WTC11 (cell line): ENCODE results near the gene PITHD1. TPM values are rescaled to one million over a fixed set of nuclear protein-coding genes. Genes with fewer than 3 reads are reported as not detected.

Experiments used
- ATAC-seq: fragments of 200-7000 bp; cut with Tn5 transposase; 2 replicates; pipeline ENCODE4 v1.10.0; 2021; ENCODE audit warnings: mild to moderate bottlenecking, moderate library complexity
- Bru-seq: library from RNA; stranded (reverse); fragments of 400-500 nt; gene quantifications from one replicate; lab custom pipeline; 2021; lab: Mats Ljungman, UMichigan
- CTCF ChIA-PET: fragments of 300-600 bp; sonication (Branson Sonifier 250); formaldehyde crosslinking; loops from one replicate; lab custom pipeline; 2021; ENCODE audit warnings: antibody characterized with exemption; lab: Charles Lee
- POLR2A ChIA-PET: fragments of 350-600 bp; sonication (Branson Sonifier 250); formaldehyde crosslinking; loops from one replicate; lab custom pipeline; 2021; ENCODE audit warnings: antibody characterized with exemption; lab: Charles Lee
- DNase-seq: peaks from one replicate; pipeline ENCODE4 v3.0.0; 2021; ENCODE audit warnings: low spot score
- H3K27ac Mint-ChIP-seq: 2 replicates; pipeline ENCODE4 v1.8.0; 2021; ENCODE audit warnings: mixed read lengths
- H3K27me3 Mint-ChIP-seq: 2 replicates; pipeline ENCODE4 v1.8.0; 2021; ENCODE audit warnings: low read depth, mild to moderate bottlenecking, moderate library complexity, mixed read lengths
- H3K36me3 Mint-ChIP-seq: 2 replicates; pipeline ENCODE4 v1.8.0; 2021; ENCODE audit warnings: mixed read lengths
- H3K4me1 Mint-ChIP-seq: 2 replicates; pipeline ENCODE4 v1.8.0; 2022; ENCODE audit warnings: mixed read lengths
- H3K4me3 Mint-ChIP-seq: 2 replicates; pipeline ENCODE4 v1.8.0; 2021; ENCODE audit warnings: mild to moderate bottlenecking, moderate library complexity, mixed read lengths
- H3K9me3 Mint-ChIP-seq: 2 replicates; pipeline ENCODE4 v1.8.0; 2021; ENCODE audit warnings: mixed read lengths
- CBFB ChIP-seq: sonication (generic); formaldehyde crosslinking; IDR thresholded peaks from 2 replicates; pipeline ENCODE4 v1.8.1; 2022; ENCODE audit warnings: mild to moderate bottlenecking, low read depth, missing genetic modification reagents
- CREB1 ChIP-seq: sonication (generic); formaldehyde crosslinking; IDR thresholded peaks from 2 replicates; pipeline ENCODE4 v1.8.0; 2023; ENCODE audit warnings: mild to moderate bottlenecking, missing genetic modification reagents
- CREM ChIP-seq: sonication (generic); formaldehyde crosslinking; IDR thresholded peaks from 2 replicates; pipeline ENCODE4 v1.8.1; 2022; ENCODE audit warnings: mild to moderate bottlenecking, missing genetic modification reagents, moderate library complexity
- ETV6 ChIP-seq: sonication (generic); formaldehyde crosslinking; IDR thresholded peaks from 2 replicates; pipeline ENCODE4 v1.8.1; 2022; ENCODE audit warnings: mild to moderate bottlenecking, missing genetic modification reagents
- FOXP4 ChIP-seq: sonication (generic); formaldehyde crosslinking; IDR thresholded peaks from 2 replicates; pipeline ENCODE4 v1.8.0; 2022; ENCODE audit warnings: mild to moderate bottlenecking, missing genetic modification reagents
- GABPB1 ChIP-seq: sonication (generic); formaldehyde crosslinking; IDR thresholded peaks from 2 replicates; pipeline ENCODE4 v1.8.1; 2023; ENCODE audit warnings: mild to moderate bottlenecking, missing genetic modification reagents
- GTF2I ChIP-seq: fragments of 250-450 bp; sonication (Bioruptor Pico); conservative IDR thresholded peaks from 2 replicates; pipeline ENCODE4 v1.4.0; 2021; ENCODE audit warnings: mild to moderate bottlenecking
- IRF2 ChIP-seq: sonication (generic); formaldehyde crosslinking; IDR thresholded peaks from 2 replicates; pipeline ENCODE4 v1.8.0; 2022; ENCODE audit warnings: low read depth, missing genetic modification reagents, borderline replicate concordance
- JUN ChIP-seq: sonication (generic); formaldehyde crosslinking; IDR thresholded peaks from 2 replicates; pipeline ENCODE4 v1.8.0; 2023; ENCODE audit warnings: mild to moderate bottlenecking, missing genetic modification reagents
- MAX ChIP-seq: sonication (generic); formaldehyde crosslinking; IDR thresholded peaks from 2 replicates; pipeline ENCODE4 v1.8.0; 2022; ENCODE audit warnings: mild to moderate bottlenecking, missing genetic modification reagents
- MXD4 ChIP-seq: fragments of 250-450 bp; sonication (Bioruptor Pico); IDR thresholded peaks from 2 replicates; pipeline ENCODE4 v1.8.0; 2021; ENCODE audit warnings: mild to moderate bottlenecking, moderate library complexity, borderline replicate concordance
- NFYB ChIP-seq: sonication (generic); formaldehyde crosslinking; conservative IDR thresholded peaks from 2 replicates; pipeline ENCODE4 v1.8.0; 2022; ENCODE audit warnings: low read depth, missing genetic modification reagents
- NR3C1 ChIP-seq: sonication (generic); formaldehyde crosslinking; conservative IDR thresholded peaks from 2 replicates; pipeline ENCODE4 v1.8.1; 2023; ENCODE audit warnings: low read depth, mild to moderate bottlenecking, missing genetic modification reagents
- OVOL2 ChIP-seq: fragments of 250-450 bp; sonication (Bioruptor Pico); IDR thresholded peaks from 2 replicates; pipeline ENCODE4 v1.9.0; 2021; ENCODE audit warnings: mild to moderate bottlenecking, borderline replicate concordance
- RORB ChIP-seq: fragments of 250-450 bp; sonication (Bioruptor Pico); IDR thresholded peaks from 2 replicates; pipeline ENCODE4 v1.9.0; 2021; ENCODE audit warnings: mild to moderate bottlenecking
- SP1 ChIP-seq: sonication (generic); formaldehyde crosslinking; conservative IDR thresholded peaks from 2 replicates; pipeline ENCODE4 v1.8.1; 2022; ENCODE audit warnings: missing genetic modification reagents
- STAT6 ChIP-seq: sonication (generic); formaldehyde crosslinking; conservative IDR thresholded peaks from 2 replicates; pipeline ENCODE4 v1.8.1; 2023; ENCODE audit warnings: mild to moderate bottlenecking, low read depth, missing genetic modification reagents, moderate library complexity
- TCF7 ChIP-seq: sonication (generic); formaldehyde crosslinking; IDR thresholded peaks from 2 replicates; pipeline ENCODE4 v1.8.0; 2022; ENCODE audit warnings: mild to moderate bottlenecking, low read depth, missing genetic modification reagents, moderate library complexity
- TEAD1 ChIP-seq: sonication (generic); formaldehyde crosslinking; IDR thresholded peaks from 2 replicates; pipeline ENCODE4 v1.8.0; 2022; ENCODE audit warnings: mild to moderate bottlenecking, missing genetic modification reagents
- USF1 ChIP-seq: sonication (generic); formaldehyde crosslinking; IDR thresholded peaks from 2 replicates; pipeline ENCODE4 v1.8.0; 2022; ENCODE audit warnings: mild to moderate bottlenecking, missing genetic modification reagents
- ZBTB21 ChIP-seq: sonication (generic); formaldehyde crosslinking; IDR thresholded peaks from 2 replicates; pipeline ENCODE4 v1.8.1; 2023; ENCODE audit warnings: mild to moderate bottlenecking, missing genetic modification reagents, borderline replicate concordance
- ZBTB43 ChIP-seq: sonication (generic); formaldehyde crosslinking; IDR thresholded peaks from 2 replicates; pipeline ENCODE4 v1.8.1; 2023; ENCODE audit warnings: mild to moderate bottlenecking, missing genetic modification reagents
- ZNF232 ChIP-seq: sonication (generic); formaldehyde crosslinking; IDR thresholded peaks from 2 replicates; pipeline ENCODE4 v1.8.0; 2022; ENCODE audit warnings: mild to moderate bottlenecking, missing genetic modification reagents
- ZNF425 ChIP-seq: fragments of 250-450 bp; sonication (Bioruptor Pico); conservative IDR thresholded peaks from 2 replicates; pipeline ENCODE4 v1.9.0; 2021; ENCODE audit warnings: mild to moderate bottlenecking
- ZNF671 ChIP-seq: fragments of 250-450 bp; sonication (Bioruptor Pico); IDR thresholded peaks from 2 replicates; pipeline ENCODE4 v1.8.0; 2021; ENCODE audit warnings: mild to moderate bottlenecking
- long read RNA-seq, 3 experiments: library from RNA in 1 of 3; library from capped mRNA in 1 of 3; library from polyadenylated mRNA in 1 of 3; unstranded in 2 of 3; stranded (forward) in 1 of 3; transcript quantifications; one replicate each; pipeline ENCODE4 v2.0.0, GENCODE V29; 2021
- total RNA-seq: library from RNA; stranded (reverse); gene quantifications from 3 replicates; pipeline ENCODE4 v1.2.3, GENCODE V29; 2021

Gene PITHD1
- total RNA-seq (59.9 to 66.2 TPM (median 62.2 TPM) in 3 replicates), Bru-seq, nascent RNA (percentile 88 among the genes with signal in this experiment)
- long read RNA-seq, experiment 1, transcript PITHD1-201 (6 exons, 1,603 nt) = major isoform, 155 of 167 reads
- long read RNA-seq, experiment 1, partial matches to known transcripts = 4 of 167 reads
- long read RNA-seq, experiment 1, other reads (novel, unspliced or antisense) = 8 of 167 reads
- long read RNA-seq, experiment 2, transcript PITHD1-201 (6 exons, 1,603 nt) = major isoform, 62 of 82 reads
- long read RNA-seq, experiment 2, partial matches to known transcripts = 15 of 82 reads
- long read RNA-seq, experiment 2, other reads (novel, unspliced or antisense) = 5 of 82 reads
- long read RNA-seq, experiment 3, partial matches to known transcripts = 8 of 8 reads
- long read RNA-seq, experiment 3, other reads (novel, unspliced or antisense) = 0 of 8 reads

- CTCF ChIA-PET = interaction anchor here (0.5 to 1.5 kb wide), 16 partner anchors 10 to 281 kb away, joined by 3 to 18 read pairs (median 4); partner anchors contain the start of genes E2F2, LYPLA2 and RPL11
- ATAC-seq (peak; percentile 87), DNase-seq (peak; percentile 76)
- peaks cover 12% of the 10 kb centered on the region for H3K36me3 Mint-ChIP-seq
- H3K27me3 Mint-ChIP-seq = no peaks in the 10 kb centered on the region
- H3K27ac Mint-ChIP-seq = peak within 1 kb of the TSS; percentile 99
- H3K4me1 Mint-ChIP-seq = peaks cover 18% of the 10 kb centered on the region
- H3K4me3 Mint-ChIP-seq = peak within 1 kb of the TSS; percentile 90
- H3K9me3 Mint-ChIP-seq = no peaks in the 10 kb centered on the region
- POLR2A ChIA-PET = interaction anchor here (0.6 to 1.4 kb wide), 6 partner anchors 13 to 45 kb away, joined by 3 to 8 read pairs (median 6); partner anchors contain the start of genes ELOA, GALE and LYPLA2
- no peak for TF ChIP-seq GTF2I (CRISPR knock-in tag)
- no peak for TF ChIP-seq ZBTB21
- TF ChIP-seq IRF2 (CRISPR knock-in tag) = no peak
- no peak for TF ChIP-seq ZNF232 (CRISPR knock-in tag)
- TF ChIP-seq ZNF425 (CRISPR knock-in tag) = no peak
- TF ChIP-seq GABPB1 = 0 out of 2 replicates have a peak, but pooled peaks have one; percentile 26
- peak; percentile 71; the same call in 1 of the 2 replicates for TF ChIP-seq ETV6 (CRISPR knock-in tag)
- no peak for TF ChIP-seq NFYB (CRISPR knock-in tag)
- TF ChIP-seq ZBTB43 = no peak
- TF ChIP-seq CREB1 (CRISPR knock-in tag) = no peak
- no peak for TF ChIP-seq MXD4 (CRISPR knock-in tag)
- no peak for TF ChIP-seq NR3C1
- no peak for TF ChIP-seq STAT6 (CRISPR knock-in tag)
- peak; percentile 89; the same call in 1 of the 2 replicates for TF ChIP-seq CREM (CRISPR knock-in tag)
- no peak for TF ChIP-seq JUN (CRISPR knock-in tag)
- 0 out of 2 replicates have a peak, but pooled peaks have one; percentile 27 for TF ChIP-seq TCF7 (CRISPR knock-in tag)
- no peak for TF ChIP-seq CBFB (CRISPR knock-in tag)
- TF ChIP-seq OVOL2 (CRISPR knock-in tag) = no peak
- TF ChIP-seq SP1 (CRISPR knock-in tag) = peak; percentile 56
- TF ChIP-seq TEAD1 (CRISPR knock-in tag) = 0 out of 2 replicates have a peak, but pooled peaks have one; percentile 27
- peak; percentile 90; the same call in 1 of the 2 replicates for TF ChIP-seq FOXP4 (CRISPR knock-in tag)
- TF ChIP-seq MAX (CRISPR knock-in tag) = no peak; the same call in 1 of the 2 replicates
- no peak for TF ChIP-seq ZNF671 (CRISPR knock-in tag)
- no peak for TF ChIP-seq USF1 (CRISPR knock-in tag)
- TF ChIP-seq RORB (CRISPR knock-in tag) = no peak
These were observed at the start of gene PITHD1 for GRCh38 chr1:23777979-23778814. Gene PITHD1 (plus strand): TSS chr1:23778418. CDS start chr1:23778516, 98 bp downstream.
